ENCODE data around the gene SCD5. TPM values are rescaled to one million over a fixed set of nuclear protein-coding genes. Genes with fewer than 3 reads are reported as not detected.

SCD5 gene
- total and polyA plus RNA-seq, 2 donors (not counting 3 experiments of a cell fraction or from before 2014, with no cell fraction given) = 38.4 to 38.5 TPM

GRCh38 chr4:82710197-82710929 is 88.2 kb downstream of the SCD5 start:
- peak; percentile 23 for DNase-seq (ENCODE audit: low read depth, low spot score)
- intact Hi-C loops (cut with micrococcal nuclease) (no loop called here), dilution Hi-C loops (cut with MboI; ENCODE audit: extremely low pct_ligation_motif_present, low sequenced_read_pairs) (no loop called here)
- no peaks in the 10 kb centered on the region for H3K27me3 ChIP-seq (ENCODE audit: control insufficient read depth in 2 of 2, insufficient read depth in 2 of 2, low read length in 2 of 2)
- no peaks in the 10 kb centered on the region for H3K9me1 ChIP-seq (replicated peaks; ENCODE audit: control insufficient read depth, extremely low read depth, insufficient read depth, low read length)
- H3K27ac ChIP-seq (ENCODE audit: insufficient read depth, low read depth, low read length) = no peak overlapping the region
- ChIA-PET POLR2A (no interaction called here), CTCF (interaction anchor here (0.6 to 3.9 kb wide), 3 partner anchors 11 to 248 kb away, joined by 5 to 18 read pairs (median 15); no protein-coding TSS in a partner anchor)
- no peaks in the 10 kb centered on the region for H3K36me3 ChIP-seq (ENCODE audit: control insufficient read depth in 2 of 2, extremely low read depth in 1 of 2, insufficient read depth in 2 of 2, low read length in 2 of 2)
- no peak overlapping the region for H3K9ac ChIP-seq (replicated peaks; ENCODE audit: extremely low read depth, insufficient read depth, low read length)
- H3K4me1 ChIP-seq (ENCODE audit: control insufficient read depth, extremely low read depth, insufficient read depth, low read length) = peaks cover 20% of the 10 kb centered on the region
- H4K20me1 ChIP-seq (replicated peaks; ENCODE audit: control insufficient read depth, extremely low read depth, insufficient read depth, low read length) = no peaks in the 10 kb centered on the region
- BruUV-seq (replicated peaks) = no TSS peak
- FAIRE-seq = peak; percentile 47
- TF ChIP-seq POLR2AphosphoS5 (IDR thresholded peaks at IDR 0.05; ENCODE audit: insufficient read depth, low read depth, low read length) (no peak), JUN (IDR thresholded peaks at IDR 0.05; ENCODE audit: borderline replicate concordance, insufficient read depth, insufficient read length, low read depth) (no peak), EZH2 (IDR thresholded peaks at IDR 0.05; ENCODE audit: borderline replicate concordance, low read depth, low read length, severe bottlenecking) (no peak), GATA2 (IDR thresholded peaks at IDR 0.05; ENCODE audit: insufficient read depth, insufficient read length, low read depth, low read length) (no peak), MYC (IDR thresholded peaks at IDR 0.05; ENCODE audit: low read depth, low read length) (no peak), POLR2A (IDR thresholded peaks at IDR 0.05; ENCODE audit: low read depth, low read length) (no peak), FOS (IDR thresholded peaks at IDR 0.05; ENCODE audit: borderline replicate concordance, insufficient read depth, low read length) (no peak)
- TF ChIP-seq, protein P1, sequence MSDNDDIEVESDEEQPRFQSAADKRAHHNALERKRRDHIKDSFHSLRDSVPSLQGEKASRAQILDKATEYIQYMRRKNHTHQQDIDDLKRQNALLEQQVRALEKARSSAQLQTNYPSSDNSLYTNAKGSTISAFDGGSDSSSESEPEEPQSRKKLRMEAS (IDR thresholded peaks at IDR 0.05; ENCODE audit: insufficient read depth, insufficient read length) = no peak
- TF ChIP-seq, protein P2, sequence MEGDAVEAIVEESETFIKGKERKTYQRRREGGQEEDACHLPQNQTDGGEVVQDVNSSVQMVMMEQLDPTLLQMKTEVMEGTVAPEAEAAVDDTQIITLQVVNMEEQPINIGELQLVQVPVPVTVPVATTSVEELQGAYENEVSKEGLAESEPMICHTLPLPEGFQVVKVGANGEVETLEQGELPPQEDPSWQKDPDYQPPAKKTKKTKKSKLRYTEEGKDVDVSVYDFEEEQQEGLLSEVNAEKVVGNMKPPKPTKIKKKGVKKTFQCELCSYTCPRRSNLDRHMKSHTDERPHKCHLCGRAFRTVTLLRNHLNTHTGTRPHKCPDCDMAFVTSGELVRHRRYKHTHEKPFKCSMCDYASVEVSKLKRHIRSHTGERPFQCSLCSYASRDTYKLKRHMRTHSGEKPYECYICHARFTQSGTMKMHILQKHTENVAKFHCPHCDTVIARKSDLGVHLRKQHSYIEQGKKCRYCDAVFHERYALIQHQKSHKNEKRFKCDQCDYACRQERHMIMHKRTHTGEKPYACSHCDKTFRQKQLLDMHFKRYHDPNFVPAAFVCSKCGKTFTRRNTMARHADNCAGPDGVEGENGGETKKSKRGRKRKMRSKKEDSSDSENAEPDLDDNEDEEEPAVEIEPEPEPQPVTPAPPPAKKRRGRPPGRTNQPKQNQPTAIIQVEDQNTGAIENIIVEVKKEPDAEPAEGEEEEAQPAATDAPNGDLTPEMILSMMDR (IDR thresholded peaks at IDR 0.05; ENCODE audit: extremely low read depth in 1 of 2, insufficient read depth in 1 of 2, low read depth in 1 of 2, low read length in 2 of 2) = no peak
- peaks cover 2% of the 10 kb centered on the region for H3K79me2 ChIP-seq (ENCODE audit: control insufficient read depth, insufficient read depth, low read length)
- no peak overlapping the region for H2AFZ ChIP-seq (ENCODE audit: low read depth, low read length)
- no peaks in the 10 kb centered on the region for H3K9me3 ChIP-seq (replicated peaks; ENCODE audit: control insufficient read depth, insufficient read depth, low read length)
- no peak overlapping the region for H3K4me2 ChIP-seq (ENCODE audit: insufficient read depth, low read length)
- no peak overlapping the region for H3K4me3 ChIP-seq (replicated peaks in 1 of 3; ENCODE audit: insufficient read depth in 1 of 3, low read depth in 1 of 3, low read length in 3 of 3)

Data from endothelial cell of umbilical vein (primary cell).